Epithelial cell of esophagus (primary cell): ENCODE results near the gene NRSN2.
A peak's percentile ranks its signal among the peaks of the same experiment; 100 is the strongest.

ENCODE experiments used
- DNase-seq: peaks from one replicate; pipeline ENCODE4 v3.0.0; 2010; ENCODE audit warnings: low read depth
- H3K4me3 ChIP-seq: 2 replicates; pipeline ENCODE4 v1.5.1; 2011; ENCODE audit warnings: mild to moderate bottlenecking, low read length, control low read depth
- CTCF ChIP-seq: IDR thresholded peaks from 2 replicates; pipeline ENCODE4 v1.5.1; 2011; ENCODE audit warnings: low read depth, mild to moderate bottlenecking, low read length, control low read depth, inconsistent platforms; ENCODE audit not compliant: insufficient read depth; ENCODE audit errors: missing control alignments

Gene NRSN2

DNA sequence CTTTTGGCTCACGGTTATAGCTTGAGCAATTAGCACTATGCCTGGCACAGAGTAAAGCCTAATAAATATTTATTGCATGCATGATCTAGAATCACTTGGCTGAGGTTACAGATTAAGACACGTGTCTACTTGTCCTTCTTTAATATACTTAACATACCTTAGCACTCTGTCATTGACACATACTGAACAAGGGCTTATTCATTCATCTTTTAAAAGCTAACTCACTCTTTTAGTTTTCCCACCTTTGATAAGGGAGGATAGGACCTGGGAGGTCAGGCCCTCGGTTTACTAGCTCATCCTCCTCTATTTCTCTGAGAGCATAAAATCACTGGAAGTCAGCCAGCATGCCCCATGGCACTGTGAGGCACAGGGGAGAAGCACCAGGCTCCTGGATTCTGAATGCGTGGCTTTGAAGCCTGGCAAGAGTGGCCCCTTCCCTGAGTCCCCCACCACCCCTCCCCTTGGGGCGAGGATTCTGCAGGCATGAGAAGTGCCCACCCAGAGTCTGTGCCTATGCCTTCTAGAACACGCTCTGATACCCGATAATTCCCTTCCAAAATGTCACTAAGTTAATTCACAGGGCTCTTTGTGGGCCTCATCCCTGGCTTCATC is 38.4 kb upstream of the NRSN2 start:
- DNase-seq, result peak; percentile 87
- no peak for TF ChIP-seq CTCF

DNA sequence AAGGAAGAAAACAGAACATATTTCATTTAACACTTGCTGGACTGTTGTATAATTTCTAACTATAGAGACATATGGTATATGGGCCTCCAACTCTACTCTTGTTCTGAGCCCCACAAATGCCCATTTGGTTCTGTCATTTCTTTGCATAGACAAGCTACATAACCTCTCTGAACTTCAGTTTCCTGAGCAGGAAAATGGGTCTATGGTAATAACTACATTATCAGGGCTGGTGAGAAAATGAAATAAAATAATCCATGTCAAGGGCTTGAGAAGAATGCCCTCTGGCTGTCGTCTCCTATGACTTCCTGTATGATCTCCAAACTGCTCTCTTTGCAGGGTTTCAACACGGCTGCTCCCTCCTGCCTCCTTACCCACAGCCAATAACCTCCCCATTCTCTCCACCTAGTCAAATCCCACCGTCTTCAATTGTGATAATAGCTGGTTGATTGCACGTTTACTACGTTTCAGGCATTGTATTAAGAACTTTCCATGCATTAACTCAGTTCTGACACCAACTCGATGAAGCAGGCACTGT is 37.5 kb upstream of the NRSN2 start:
- no peak for DNase-seq
- no peak overlapping the region for H3K4me3 ChIP-seq
- no peak for TF ChIP-seq CTCF

More for the DNA sequence above, 38.4 kb upstream of the NRSN2 start:
- no peak overlapping the region for H3K4me3 ChIP-seq

GRCh38 chr20:309841-310644 is 36.9 kb upstream of the NRSN2 start:
- no peak for TF ChIP-seq CTCF
- no peak overlapping the region for H3K4me3 ChIP-seq
- peak; percentile 72 for DNase-seq

DNA sequence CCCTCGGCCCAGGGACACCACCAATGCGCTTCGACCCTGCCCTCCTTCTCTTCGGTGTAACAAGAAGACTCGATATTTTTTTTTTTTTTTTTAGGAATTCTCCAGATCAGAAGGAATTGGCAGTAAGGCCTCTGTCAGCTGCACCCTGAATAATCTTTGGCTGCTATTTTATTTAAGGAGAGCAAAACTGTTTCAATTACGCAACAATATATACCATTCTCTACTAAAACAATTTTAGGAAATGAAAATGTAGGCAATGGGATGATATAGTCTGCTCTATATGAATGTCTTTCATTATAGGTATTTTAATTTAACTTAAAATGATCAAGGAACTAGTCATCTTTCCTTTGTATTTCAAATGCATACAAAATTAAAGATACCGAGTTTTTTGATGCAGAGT is 36.3 kb upstream of the NRSN2 start:
- H3K4me3 ChIP-seq, result no peak overlapping the region
- no peak for TF ChIP-seq CTCF
- no peak for DNase-seq

DNA sequence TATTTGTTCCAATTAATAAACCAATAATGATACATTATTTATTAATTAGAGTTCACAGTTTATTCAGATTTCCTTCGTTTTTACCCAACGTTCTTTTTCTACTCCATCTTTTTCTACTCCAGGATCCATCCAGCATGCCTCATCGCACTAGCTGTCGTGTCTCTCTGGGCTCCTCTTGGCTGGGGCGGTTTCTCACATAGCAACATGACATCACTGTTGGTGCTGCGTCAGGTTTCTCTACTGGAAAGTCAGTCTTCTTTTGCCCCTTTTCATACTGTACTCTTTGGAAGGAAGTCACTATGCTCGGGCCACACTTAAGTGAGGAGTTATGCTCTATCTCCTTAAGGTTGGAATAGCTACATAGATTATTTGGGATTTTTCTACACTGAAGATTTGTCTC is 35.3 kb upstream of the NRSN2 start:
- DNase-seq, result no peak
- TF ChIP-seq CTCF, result no peak
- H3K4me3 ChIP-seq, result no peak overlapping the region

- no peak for DNase-seq
- TF ChIP-seq CTCF, result no peak
- no peak overlapping the region for H3K4me3 ChIP-seq
Observed at GRCh38 chr20:312067-312466, 34.8 kb upstream of the NRSN2 start.
